Measurements from ENCODE around the gene MDC1.

DNA sequence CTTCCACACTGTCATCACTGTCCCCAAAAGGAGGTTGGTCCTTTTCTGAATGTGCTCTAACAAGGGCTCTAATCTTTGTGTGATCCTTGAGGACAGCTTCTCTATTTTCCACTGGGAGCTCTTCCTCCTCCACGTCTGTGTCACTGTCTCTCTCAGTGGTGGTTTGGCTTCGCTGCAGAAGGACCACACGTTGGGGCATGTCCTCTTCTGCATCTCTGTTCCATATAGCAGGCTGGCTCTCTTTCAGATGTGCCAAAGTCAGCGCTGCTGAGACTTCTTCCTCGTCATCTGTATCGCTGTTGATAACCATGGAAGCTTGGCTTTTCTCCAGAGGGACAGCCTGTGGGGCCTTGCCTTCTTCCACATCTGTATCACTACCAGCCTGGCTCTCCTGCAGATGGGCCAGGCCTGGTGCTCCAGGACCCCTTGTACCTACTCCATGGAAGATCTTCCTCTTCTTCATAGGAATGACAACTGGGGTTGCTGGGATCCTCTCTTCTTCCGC lies 4.6 kb downstream of the MDC1 start:
- TF ChIP-seq, protein P1, sequence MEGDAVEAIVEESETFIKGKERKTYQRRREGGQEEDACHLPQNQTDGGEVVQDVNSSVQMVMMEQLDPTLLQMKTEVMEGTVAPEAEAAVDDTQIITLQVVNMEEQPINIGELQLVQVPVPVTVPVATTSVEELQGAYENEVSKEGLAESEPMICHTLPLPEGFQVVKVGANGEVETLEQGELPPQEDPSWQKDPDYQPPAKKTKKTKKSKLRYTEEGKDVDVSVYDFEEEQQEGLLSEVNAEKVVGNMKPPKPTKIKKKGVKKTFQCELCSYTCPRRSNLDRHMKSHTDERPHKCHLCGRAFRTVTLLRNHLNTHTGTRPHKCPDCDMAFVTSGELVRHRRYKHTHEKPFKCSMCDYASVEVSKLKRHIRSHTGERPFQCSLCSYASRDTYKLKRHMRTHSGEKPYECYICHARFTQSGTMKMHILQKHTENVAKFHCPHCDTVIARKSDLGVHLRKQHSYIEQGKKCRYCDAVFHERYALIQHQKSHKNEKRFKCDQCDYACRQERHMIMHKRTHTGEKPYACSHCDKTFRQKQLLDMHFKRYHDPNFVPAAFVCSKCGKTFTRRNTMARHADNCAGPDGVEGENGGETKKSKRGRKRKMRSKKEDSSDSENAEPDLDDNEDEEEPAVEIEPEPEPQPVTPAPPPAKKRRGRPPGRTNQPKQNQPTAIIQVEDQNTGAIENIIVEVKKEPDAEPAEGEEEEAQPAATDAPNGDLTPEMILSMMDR (IDR thresholded peaks at IDR 0.05; ENCODE audit: poor library complexity, severe bottlenecking), result no peak
- TF ChIP-seq EP300 (conservative IDR thresholded peaks at IDR 0.05; ENCODE audit: poor library complexity, severe bottlenecking) (no peak), TAF1 (IDR thresholded peaks at IDR 0.05; ENCODE audit: low read depth) (no peak)

Data from neural cell (in vitro differentiated cells).